M059J (cell line): ENCODE results near the gene AUTS2. TPM values are rescaled to one million over a fixed set of nuclear protein-coding genes. Genes with fewer than 3 reads are reported as not detected.
A peak's percentile ranks its signal among the peaks of the same experiment; 100 is the strongest.

Experiments
- DNase-seq: peaks from one replicate; pipeline ENCODE4 v3.0.0-alpha.2; 2012; ENCODE audit warnings: low read depth
- total RNA-seq: library from RNA; depleted of rRNA; stranded (reverse); fragments of >200 nt; shearing (Covaris generic); gene quantifications from 2 replicates; pipeline ENCODE4 v1.2.3, GENCODE V29; 2014

Gene AUTS2
- total RNA-seq, 1 experiment from 2014 or later: 6.9 TPM

DNA sequence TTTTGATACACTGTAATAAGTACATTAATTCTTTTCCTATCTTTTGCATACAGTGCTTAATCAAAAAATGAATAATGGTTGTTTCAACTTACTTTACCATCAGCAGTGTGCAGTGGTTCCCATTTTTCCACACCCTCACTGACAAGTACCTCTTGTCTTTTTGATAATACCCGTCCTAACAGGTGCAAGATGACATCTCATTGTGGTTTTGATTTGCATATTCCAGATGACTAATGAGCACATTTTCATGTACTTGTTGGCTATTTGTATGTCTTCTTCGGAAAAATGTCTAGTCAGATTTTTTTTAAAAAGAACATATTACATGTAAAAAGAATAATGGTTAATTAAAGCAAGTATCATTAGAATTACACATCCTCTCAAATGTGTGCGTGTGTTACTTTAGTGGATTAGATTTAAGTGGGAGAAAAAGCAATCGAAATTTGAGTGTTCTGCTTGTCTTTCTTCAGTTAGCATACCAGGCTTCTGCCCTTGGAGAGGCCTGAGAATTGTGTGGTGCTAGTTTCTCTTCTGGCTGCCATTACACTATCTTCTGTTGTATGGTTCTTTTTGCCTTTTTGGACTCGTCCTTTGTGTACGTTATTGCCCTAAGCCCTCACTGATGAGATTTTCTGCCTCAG is 291.2 kb downstream of the AUTS2 start:
- no peak for DNase-seq

DNA sequence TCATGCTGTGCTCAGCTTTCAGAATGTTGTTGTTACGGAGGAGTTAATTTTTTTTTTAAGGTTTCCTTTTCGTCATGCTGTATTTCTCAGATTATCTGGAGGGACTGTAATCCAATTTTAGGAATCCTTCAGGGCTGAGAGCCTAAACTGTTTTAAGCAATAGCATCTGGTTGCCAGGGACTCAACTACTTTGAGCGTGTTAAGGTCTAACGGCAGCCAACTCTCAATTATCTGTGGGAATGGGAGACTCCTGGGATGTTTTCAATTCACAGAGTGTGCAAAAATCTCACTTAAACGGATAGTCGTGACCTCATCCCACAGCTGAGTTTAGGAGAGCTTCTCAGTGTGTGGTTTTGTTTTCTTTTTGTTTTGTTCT is 291.7 kb downstream of the AUTS2 start:
- no peak for DNase-seq

DNA sequence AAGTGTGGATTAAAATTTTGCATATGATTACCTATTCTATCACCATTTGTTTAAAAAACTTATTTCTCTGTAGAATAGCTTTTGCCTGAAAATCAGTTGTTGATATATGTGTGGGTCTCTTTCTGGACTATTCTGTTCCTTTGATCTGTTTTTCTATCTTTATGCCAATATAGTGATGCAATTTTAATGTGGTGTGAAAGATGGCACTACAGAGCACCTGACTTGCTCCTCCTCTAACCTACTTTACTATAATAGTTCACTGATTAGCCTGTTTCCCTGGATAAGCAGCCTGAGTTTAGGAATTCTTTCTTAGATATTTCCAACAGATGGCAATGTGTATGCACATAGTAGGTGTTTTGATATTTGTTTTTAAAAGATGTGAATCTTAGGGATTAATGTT is 294.5 kb downstream of the AUTS2 start:
- DNase-seq: no peak

DNA sequence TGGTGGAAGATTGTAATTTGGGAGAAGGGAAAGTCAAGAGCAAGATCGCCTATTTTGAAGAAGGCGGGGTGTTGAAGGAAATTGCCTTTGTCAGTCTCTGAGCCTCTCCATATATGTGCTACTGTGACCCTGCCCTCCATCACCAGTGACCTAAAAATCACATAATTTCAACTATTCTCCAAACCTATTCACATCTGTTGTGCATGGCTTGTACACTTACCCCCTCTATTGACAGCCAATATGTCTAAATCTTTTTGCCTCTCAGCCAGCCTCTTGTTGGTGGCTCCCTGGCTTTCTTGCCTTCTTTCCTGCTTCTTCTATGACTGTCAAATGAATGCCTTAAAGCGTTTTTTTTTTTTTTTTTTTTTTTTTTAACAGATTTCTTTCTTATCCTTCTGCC is 295.6 kb downstream of the AUTS2 start:
- no peak for DNase-seq

DNA sequence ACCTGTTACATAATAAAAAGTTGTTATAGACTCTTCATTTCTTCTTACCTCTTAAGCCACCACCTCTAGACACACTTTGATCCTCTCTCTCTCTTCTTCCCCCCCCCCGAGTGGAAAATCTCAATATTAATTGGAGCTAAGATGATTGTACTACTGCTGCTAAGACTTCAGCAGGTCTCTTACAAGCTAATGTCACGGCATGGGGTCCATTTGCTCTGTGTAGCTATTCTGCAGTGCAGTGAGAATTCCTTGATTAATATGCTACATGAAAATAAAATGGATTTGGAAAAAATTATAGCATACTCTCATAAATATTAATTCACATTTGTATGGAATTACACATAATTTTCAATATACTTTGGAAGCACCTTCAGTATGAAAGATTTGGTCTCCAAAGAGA is 297.2 kb downstream of the AUTS2 start:
- no peak for DNase-seq

DNA sequence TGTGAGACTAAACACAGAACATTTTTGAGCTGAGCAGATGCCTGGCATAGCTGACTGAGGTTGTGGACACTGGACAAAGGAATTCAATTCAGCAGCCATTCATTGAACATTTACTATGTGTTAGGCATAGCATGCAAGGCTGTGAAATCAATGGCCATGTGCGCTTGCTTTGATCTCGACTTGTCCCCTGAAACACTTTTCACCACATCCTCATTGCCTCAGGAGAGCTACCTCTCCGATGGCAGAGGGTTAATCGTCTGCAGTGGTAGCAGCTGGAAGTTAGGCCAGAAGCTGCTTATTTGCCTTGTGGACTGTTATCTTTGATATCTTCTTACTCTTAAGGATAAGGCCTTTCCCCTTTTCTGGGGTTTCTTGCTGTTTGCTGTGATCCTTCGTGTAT is 297.8 kb downstream of the AUTS2 start:
- DNase-seq: no peak

DNA sequence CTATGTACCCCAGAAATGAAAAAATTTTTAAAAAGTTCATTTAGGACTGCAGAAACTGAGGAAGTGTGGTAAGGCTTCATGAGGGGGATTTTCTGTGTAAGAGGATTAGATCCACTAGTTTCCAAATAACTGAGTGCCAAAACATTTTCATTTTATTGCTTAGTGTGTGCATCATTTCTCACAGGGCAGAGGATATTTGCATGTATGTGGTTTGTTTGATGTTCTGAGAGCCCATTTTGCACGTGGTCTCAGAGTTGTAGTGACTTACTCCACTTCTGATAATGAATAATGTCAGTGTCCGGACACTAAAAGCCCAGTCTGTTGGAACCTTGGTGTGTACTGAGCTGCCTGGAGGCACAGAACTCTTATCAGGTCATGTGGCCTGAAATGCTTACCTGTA is 299.9 kb downstream of the AUTS2 start:
- no peak for DNase-seq

DNA sequence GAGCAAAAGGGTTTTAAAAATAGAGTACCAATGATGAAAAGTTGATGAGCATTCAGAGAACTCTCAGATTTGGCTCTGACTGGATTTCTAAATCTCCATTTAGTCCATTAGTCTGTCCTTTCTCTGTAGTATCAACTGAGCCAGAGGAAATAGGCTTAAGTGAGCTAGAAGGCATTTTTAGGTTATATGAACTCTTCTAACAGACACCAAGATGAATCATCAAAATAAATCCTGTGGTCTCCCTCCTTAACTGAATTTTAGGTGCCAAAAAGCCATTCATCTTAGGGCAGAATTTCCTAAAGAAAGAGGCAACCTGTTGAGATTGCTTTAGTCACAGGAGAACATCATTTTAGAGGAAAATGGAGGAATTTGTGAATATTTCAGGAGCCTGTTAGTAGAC is 305.1 kb downstream of the AUTS2 start:
- peak; percentile 38 for DNase-seq

DNA sequence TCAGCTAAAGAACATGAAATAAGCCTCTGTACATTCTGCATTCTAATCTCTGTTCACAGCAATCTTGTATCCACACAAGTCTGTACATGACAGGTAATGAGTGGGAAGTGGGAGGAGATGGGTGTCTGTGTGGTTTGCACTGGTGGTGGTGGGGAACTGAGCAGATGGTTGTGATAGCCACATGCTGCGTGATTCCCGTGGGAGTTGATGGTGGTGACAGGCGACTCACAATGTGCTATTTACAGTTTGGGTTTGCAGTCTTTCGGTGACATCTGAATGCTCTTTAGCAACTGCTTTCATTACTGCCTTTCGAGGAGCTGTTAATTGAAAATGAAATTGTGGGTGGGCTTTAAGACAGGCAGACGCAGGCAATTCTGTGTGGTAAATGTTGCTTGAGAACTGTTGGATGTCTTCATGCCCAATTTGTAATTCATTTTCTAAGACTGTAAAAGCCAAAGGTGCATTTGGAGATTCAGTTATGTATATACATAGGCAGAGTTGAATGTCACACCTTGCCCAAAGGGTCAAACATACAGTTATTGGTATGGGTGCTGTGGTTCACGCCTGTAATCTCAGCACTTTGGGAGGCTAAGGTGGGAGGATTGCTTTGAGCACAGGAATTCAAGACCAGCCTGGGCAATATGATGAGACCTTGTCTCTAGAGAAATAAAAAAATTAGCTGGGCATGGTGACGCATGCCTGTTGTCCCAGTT is 308.2 kb downstream of the AUTS2 start:
- no peak for DNase-seq

DNA sequence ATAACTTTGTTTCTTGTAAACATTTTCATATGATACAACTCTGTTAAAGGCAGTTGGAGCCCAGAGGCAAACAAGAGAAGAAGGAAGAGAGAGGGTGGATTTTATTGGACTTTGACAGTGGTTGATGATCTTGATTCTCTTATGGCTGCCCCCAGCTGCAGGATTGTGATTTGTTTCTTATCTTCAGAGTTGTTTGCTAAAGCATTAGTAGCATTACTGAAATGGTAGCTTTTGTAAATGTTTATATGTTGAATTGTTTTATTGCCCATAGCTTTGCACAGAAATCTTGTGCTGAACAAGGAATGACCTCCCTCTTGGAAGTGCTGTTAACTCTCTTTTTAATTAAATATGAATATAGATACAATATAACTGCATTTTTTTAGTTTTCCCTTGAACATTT is 309.4 kb downstream of the AUTS2 start:
- no peak for DNase-seq

DNA sequence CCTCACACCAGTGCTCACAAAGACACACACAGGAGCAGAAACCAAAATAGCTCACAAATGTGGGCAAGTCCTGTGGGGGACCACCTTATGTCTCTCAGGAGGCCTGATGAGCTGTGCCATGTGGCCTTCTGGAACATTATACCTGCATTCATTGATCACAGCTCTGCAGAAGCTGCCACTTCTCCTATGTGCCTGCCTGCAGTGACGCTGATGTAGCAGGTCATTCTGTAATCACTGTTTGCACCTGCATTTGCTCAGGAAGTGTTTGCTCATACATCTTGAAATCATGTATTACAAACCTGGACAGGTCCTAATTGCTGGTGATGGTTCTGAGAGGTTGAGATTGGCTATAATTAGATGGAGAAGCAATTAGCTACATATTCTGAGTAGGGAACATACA is 310.2 kb downstream of the AUTS2 start:
- no peak for DNase-seq

DNA sequence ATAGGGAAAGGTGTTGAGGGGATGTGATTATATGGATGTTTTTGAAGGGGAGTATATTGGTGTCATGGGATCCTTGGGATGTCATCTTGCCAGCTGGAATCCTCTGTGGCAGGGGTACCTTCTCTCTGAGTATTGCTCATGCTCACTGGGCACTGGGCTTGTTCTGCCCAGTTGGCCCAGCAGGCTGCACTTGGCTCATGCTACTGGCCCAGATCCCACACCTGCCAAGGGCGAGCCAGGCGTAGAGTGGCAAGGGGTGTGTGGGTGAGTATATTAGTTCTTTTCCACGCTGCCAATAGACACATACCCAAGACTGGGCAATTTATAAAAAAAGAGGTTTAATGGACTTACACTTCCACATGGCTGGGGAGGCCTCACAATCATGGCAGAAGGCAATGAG is 311.9 kb downstream of the AUTS2 start:
- no peak for DNase-seq

DNA sequence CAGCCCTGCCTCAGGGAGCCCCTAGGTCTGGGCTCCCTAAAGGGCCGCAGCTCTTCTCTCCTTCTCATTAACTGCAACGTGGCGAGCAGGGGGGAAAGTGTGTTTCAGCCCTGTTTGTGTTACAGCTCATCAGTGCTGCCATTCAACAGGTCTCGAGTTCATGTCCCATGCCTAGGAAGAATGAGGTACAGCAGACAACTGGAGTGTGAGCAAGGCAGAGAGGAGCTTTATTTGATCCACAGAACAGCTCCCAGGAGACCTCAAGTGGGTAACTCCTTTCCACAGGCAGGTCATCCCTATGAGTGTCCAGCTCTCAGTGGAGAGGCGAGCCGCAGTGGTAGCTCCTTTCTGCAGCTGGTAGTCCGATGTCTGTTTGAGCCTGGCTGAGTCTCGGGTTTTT is 313.1 kb downstream of the AUTS2 start:
- no peak for DNase-seq

DNA sequence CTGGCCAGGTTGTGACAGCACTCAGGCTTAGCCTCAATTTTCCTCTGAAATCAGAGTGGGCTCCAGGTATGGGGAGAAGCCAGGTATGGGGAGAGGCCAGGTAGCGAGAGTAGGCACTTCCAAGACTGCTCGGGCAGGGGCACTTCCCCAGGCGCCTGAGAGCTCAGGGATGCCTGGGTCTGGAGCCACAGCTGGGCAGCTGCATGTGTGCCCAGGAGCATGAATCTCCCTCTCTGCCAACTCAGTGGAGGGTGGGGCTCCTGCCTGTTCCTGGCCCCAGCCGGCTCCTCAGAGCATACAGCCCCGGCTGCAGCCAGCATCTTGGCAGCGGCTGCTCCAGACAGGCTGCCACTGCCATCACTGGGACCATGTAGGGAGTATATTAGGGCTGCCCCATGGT is 313.9 kb downstream of the AUTS2 start:
- DNase-seq: no peak

DNA sequence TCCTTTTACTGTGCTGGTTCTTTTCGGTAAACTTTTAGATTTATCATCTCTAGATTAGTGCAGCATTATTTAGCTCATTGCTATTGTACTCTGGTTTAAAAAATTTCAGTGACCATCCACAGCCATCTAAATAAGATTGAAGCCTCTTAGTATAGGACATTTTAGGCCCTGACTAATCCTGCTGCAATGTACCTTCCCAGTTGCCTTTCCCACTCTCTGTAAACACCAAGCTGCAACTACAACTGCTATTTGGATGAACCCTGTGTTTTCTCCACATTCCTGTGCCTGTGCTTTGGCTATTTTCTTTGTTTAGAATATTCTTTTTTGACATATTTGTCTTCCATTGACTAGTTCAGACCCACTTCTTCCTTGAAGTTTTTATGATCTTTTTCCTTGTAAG is 314.6 kb downstream of the AUTS2 start:
- DNase-seq: peak; percentile 32

DNA sequence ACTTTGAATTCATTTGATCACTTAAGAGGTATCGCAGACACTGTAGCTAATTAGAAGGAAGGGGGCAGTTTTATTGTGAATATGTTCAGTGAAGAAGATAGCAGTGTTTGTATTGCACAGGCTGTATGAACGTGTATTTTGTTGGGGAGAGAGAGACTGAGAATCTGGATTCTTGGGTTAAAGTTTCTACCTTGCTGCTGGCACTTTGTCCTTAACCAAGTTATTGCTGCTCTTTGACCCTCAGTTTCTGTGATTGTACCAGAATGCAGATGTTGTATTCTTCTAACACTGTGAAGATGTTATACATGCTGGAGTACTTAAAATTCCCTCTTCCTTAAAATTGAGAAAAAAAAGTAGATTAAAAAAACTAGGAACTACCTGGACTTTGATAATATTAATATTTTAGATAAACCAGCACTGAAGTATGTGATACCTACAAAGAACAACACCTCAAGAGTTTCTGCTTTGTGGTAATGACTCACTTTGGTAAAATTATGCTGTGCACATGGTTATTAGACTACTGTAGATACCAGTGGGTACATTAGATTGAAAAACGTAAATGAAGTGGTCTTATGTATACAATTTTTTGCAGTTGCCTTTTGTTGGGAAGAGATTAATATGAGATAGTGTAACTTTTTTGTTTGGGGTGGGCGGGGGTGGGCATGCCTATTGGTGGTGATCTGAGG is 321.3 kb downstream of the AUTS2 start:
- DNase-seq: no peak

DNA sequence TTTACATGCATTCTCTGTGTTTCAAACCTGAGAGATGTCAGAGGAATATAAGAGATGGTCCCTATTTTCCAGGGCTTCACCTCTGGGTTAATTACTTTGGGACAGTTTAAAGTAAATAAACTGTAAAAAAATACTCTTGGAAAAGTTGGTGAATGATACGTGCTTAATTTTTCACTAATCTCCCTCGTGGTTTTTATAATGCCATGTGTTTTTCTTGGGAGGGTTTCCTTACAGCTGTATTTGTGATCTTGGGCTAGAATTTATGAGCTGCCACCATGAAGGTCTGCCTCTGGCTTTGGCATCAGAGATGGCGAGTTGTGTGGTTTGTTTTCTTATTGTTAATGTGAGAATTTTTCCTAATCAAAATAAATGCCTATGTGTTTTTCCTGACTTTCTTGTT is 322.5 kb downstream of the AUTS2 start:
- no peak for DNase-seq

DNA sequence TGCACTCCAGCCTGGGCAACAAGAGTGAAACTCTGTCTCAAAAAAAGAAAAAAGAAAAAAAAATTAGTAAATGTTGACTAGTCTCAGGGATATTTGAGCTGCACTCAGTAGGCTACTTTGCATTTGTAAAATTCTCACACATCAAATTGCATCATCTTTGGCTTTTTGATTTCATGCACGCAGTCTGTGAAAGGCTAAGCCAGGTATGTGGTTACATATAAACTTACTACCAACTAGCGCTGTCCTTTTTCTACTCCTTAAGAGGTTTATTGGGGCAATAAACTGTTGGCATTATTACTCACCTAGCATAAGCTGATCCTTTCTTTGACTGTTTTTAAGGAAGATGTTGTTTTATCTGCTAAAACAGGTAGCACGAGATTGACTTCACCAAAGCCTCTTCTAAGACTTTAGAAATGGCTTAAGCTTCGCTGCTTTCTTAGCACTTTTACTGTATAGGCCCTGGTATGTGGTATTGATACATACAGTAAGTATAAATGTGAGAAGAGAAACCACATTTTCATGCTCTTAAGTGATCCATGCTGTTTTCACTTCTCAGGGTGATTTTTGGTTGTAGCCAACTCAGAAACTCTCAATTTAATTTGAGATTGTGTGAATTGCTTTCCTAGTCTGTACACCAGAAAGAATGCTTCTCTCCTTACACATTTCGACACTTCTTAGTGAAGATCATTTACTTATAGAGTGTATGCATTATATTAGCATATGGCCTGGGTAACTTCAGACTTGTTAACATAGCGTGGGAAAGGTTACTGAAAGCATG is 323.9 kb downstream of the AUTS2 start:
- DNase-seq: peak; percentile 23

DNA sequence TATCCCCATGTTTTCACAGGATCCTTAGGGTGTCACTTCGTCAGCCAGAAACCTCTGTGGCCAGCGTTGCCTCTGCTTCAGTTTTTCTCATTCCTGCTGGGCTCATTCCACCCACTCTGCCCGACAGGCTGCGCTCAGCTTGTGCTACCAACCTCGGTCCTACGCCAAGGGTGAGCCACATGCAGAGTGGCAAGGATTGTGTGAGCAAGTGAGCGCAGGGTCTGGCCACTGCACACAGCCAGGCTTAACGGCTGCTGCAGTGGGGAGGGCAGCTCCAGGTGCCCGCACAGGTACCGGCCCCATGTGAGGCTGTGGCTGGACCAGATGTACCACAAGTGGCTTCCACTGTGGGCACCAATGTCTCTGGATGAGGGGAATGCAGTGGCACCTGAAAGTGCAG is 329.2 kb downstream of the AUTS2 start:
- no peak for DNase-seq

DNA sequence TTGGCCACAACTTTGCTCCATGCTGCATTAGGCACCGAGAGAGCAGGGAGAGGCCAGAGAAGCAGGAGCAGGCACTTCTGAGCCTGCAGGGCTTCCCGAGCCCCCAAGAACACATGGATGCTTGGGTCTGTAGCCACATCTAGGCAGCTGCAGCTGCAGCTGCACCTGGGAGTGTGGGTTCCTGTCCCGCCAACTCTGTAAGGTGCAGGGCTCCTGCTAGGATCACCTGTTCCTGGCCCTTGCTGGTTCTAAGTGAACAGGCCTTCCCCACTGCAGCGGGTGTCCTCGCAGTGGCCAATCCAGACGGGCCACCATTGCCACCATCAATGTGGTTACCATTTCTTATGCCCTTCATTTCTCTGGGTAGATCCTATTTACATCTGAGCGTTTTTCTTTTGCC is 330.3 kb downstream of the AUTS2 start:
- DNase-seq: no peak

DNA sequence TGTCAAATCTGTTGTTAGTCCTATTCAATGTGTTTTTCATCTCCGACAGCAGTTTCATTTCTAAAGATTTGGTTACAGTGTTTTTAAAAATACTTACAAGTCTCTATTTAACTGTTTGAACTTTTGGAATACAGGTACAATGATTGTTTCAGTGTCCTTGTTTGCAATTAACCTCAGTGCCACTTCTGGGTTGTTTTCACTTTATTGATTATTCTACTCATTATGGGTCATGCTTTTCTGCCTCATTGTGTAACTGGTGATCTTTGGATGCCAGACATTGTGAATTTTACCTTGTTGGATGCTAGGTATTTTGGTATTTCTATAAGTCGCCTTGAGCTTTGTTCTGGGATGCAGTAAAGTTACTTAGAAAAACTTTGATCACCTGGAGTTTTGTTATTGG is 331.3 kb downstream of the AUTS2 start:
- DNase-seq: no peak

DNA sequence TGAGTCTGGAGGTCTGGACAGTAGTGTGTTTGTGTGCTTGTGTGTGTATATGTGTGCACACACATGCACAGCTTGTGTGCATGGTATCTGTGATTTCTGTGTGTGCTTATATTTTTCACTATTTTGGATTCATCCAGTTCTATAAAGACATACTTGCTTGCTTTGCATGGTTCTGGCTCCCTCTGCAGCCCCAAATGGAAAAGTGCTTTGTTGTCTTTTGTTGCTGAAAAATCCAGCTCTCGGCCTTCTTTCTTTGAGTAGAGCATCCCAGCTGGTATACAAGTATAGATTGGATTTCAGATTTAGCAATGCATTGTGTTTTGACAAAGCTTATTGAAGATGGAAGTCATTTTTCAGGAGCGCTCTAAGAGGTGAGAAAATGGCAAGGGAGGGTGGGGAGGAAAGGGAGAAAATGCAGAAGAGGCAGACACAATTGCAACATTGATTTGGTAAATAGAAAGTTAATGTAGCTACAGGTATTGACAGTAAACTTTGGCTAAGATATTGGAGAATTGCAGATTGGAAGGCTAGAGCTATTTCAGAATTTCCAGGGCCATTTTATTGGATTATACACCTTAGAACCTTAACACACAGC is 333.9 kb downstream of the AUTS2 start:
- DNase-seq: peak; percentile 33
